OCI-LY1 (cell line): Measurements from ENCODE around the gene CFAP298.

ENCODE experiments used
- H2AFZ ChIP-seq: fragments of 200-600 bp; sonication (generic), shearing (Covaris generic); 2 replicates; pipeline ENCODE4 v1.6.0; 2014; ENCODE audit warnings: antibody characterized with exemption, mild to moderate bottlenecking, low read length
- H3F3A ChIP-seq: fragments of 200-600 bp; sonication (generic), shearing (Covaris generic); 2 replicates; pipeline ENCODE4 v1.6.0; 2014; ENCODE audit warnings: mild to moderate bottlenecking, antibody characterized with exemption, low read length, moderate library complexity; ENCODE audit not compliant: insufficient read depth
- H3K27ac ChIP-seq: fragments of 200-600 bp; sonication (generic); 2 replicates; pipeline ENCODE4 v1.5.1; 2014; ENCODE audit warnings: low read length, mixed run types, mild to moderate bottlenecking, low read depth; ENCODE audit not compliant: poor library complexity, severe bottlenecking
- H3K27me3 ChIP-seq: fragments of 200-600 bp; sonication (generic); 2 replicates; pipeline ENCODE4 v1.6.0; 2014; ENCODE audit warnings: antibody characterized with exemption, mild to moderate bottlenecking, low read length, moderate library complexity; ENCODE audit not compliant: insufficient read depth
- H3K36me3 ChIP-seq: fragments of 200-600 bp; sonication (generic); 2 replicates; pipeline ENCODE4 v1.6.1; 2014; ENCODE audit warnings: mild to moderate bottlenecking, antibody characterized with exemption, low read length, moderate library complexity, mixed read lengths; ENCODE audit not compliant: insufficient read depth
- H3K4me1 ChIP-seq: fragments of 200-600 bp; sonication (generic); 2 replicates; pipeline ENCODE4 v1.5.1; 2014; ENCODE audit warnings: mild to moderate bottlenecking, low read length, moderate library complexity; ENCODE audit not compliant: insufficient read depth, severe bottlenecking
- H3K4me2 ChIP-seq: fragments of 200-600 bp; sonication (generic), shearing (Covaris generic); 2 replicates; pipeline ENCODE4 v1.6.1; 2014; ENCODE audit warnings: low read length
- H3K4me3 ChIP-seq: fragments of 200-600 bp; sonication (generic); 2 replicates; pipeline ENCODE4 v1.5.1; 2014; ENCODE audit warnings: low read length, low read depth, mild to moderate bottlenecking, mixed read lengths; ENCODE audit not compliant: poor library complexity, severe bottlenecking
- H3K79me2 ChIP-seq: fragments of 200-600 bp; shearing (Covaris generic); 2 replicates; pipeline ENCODE4 v1.6.1; 2016; ENCODE audit warnings: mixed run types, low read length, mixed read lengths; ENCODE audit not compliant: insufficient read depth
- H3K9ac ChIP-seq: fragments of 200-600 bp; sonication (generic), shearing (Covaris generic); 2 replicates; pipeline ENCODE4 v1.6.1; 2014; ENCODE audit warnings: mild to moderate bottlenecking, low read length, mixed read lengths
- H3K9me2 ChIP-seq: fragments of 200-600 bp; sonication (generic), shearing (Covaris generic); 2 replicates; pipeline ENCODE4 v1.6.1; 2014; ENCODE audit warnings: low read depth, mild to moderate bottlenecking, low read length, mixed read lengths
- H3K9me3 ChIP-seq: fragments of 200-600 bp; shearing (Covaris generic); 2 replicates; pipeline ENCODE4 v1.6.1; 2014; ENCODE audit warnings: low read length, mixed read lengths
- H4K20me1 ChIP-seq: fragments of 200-600 bp; sonication (generic), shearing (Covaris generic); 2 replicates; pipeline ENCODE4 v1.6.0; 2016; ENCODE audit warnings: mild to moderate bottlenecking, low read length; ENCODE audit not compliant: insufficient read depth
- EZH2 ChIP-seq: fragments of 200-600 bp; sonication (generic), shearing (Covaris generic); IDR thresholded peaks from 2 replicates; pipeline ENCODE4 v1.8.0; 2017; ENCODE audit warnings: borderline replicate concordance, mixed run types, mild to moderate bottlenecking, antibody characterized with exemption, low read length, moderate library complexity, mixed read lengths
- TF ChIP-seq, protein P1 (sequence below): fragments of 200-600 bp; sonication (generic), shearing (Covaris generic); IDR thresholded peaks from 2 replicates; pipeline ENCODE4 v1.5.1; 2017; ENCODE audit warnings: mild to moderate bottlenecking, antibody characterized with exemption, low read length, moderate library complexity, mixed read lengths

Gene CFAP298

GRCh38 chr21:32560896-32561295, 51.3 kb downstream of the CFAP298 start:
- Histone ChIP-seq H3K9me3 (peaks cover 6% of the 10 kb centered on the region), H3K9ac (no peak overlapping the region), H2AFZ (no peak overlapping the region), H3K36me3 (no peaks in the 10 kb centered on the region), H4K20me1 (no peaks in the 10 kb centered on the region), H3K9me2 (no peaks in the 10 kb centered on the region), H3K27ac (no peak overlapping the region), H3F3A (no peaks in the 10 kb centered on the region), H3K79me2 (no peaks in the 10 kb centered on the region), H3K27me3 (no peaks in the 10 kb centered on the region), H3K4me3 (no peak overlapping the region), H3K4me1 (no peaks in the 10 kb centered on the region), H3K4me2 (no peak overlapping the region)
- TF ChIP-seq, protein P1, sequence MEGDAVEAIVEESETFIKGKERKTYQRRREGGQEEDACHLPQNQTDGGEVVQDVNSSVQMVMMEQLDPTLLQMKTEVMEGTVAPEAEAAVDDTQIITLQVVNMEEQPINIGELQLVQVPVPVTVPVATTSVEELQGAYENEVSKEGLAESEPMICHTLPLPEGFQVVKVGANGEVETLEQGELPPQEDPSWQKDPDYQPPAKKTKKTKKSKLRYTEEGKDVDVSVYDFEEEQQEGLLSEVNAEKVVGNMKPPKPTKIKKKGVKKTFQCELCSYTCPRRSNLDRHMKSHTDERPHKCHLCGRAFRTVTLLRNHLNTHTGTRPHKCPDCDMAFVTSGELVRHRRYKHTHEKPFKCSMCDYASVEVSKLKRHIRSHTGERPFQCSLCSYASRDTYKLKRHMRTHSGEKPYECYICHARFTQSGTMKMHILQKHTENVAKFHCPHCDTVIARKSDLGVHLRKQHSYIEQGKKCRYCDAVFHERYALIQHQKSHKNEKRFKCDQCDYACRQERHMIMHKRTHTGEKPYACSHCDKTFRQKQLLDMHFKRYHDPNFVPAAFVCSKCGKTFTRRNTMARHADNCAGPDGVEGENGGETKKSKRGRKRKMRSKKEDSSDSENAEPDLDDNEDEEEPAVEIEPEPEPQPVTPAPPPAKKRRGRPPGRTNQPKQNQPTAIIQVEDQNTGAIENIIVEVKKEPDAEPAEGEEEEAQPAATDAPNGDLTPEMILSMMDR: no peak
- no peak for TF ChIP-seq EZH2

DNA sequence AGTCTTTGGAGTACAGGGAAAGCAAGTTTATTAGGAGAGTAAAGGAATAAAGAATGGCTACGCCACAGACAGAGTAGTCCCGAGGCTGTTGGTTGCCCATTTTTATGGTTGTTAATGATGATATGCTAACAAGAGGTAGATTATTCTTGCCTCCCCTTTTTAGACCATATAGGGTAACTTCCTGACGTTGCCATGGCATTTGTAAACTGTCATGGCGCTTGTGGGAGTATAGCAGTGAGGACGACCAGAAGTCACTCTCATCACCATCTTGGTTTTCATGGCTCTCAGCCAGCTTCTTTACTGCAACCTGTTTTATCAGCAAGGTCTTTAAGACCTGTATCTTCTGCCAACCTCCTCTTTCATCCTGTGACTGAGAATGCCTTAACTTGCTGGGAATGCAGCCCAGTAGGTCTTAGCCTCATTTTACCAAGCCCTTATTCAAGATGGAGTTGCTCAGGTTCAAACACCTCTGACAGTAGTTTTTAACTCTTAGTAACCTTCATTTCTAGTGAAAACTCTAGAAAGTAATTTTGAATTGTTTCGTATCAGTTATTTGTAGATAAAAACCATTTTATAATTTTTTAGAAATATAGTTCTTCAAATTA, 53.1 kb downstream of the CFAP298 start:
- Histone ChIP-seq H3K79me2 (no peaks in the 10 kb centered on the region), H3K9ac (no peak overlapping the region), H3K27ac (no peak overlapping the region), H3F3A (no peaks in the 10 kb centered on the region), H3K36me3 (no peaks in the 10 kb centered on the region), H3K4me2 (no peak overlapping the region), H4K20me1 (no peaks in the 10 kb centered on the region), H2AFZ (no peak overlapping the region), H3K9me2 (no peaks in the 10 kb centered on the region), H3K27me3 (no peaks in the 10 kb centered on the region), H3K4me1 (no peaks in the 10 kb centered on the region), H3K4me3 (no peak overlapping the region), H3K9me3 (no peaks in the 10 kb centered on the region)
- TF ChIP-seq, protein P1: no peak
- TF ChIP-seq EZH2: no peak

- no peaks in the 10 kb centered on the region for H3K79me2 ChIP-seq
- H3K4me1 ChIP-seq: no peaks in the 10 kb centered on the region
- H4K20me1 ChIP-seq: no peaks in the 10 kb centered on the region
- H3K9me2 ChIP-seq: no peaks in the 10 kb centered on the region
- H3K9ac ChIP-seq: no peak overlapping the region
- H3K27ac ChIP-seq: no peak overlapping the region
- H2AFZ ChIP-seq: no peak overlapping the region
- H3K4me3 ChIP-seq: no peak overlapping the region
- H3F3A ChIP-seq: no peaks in the 10 kb centered on the region
- H3K4me2 ChIP-seq: no peak overlapping the region
- no peaks in the 10 kb centered on the region for H3K27me3 ChIP-seq
- no peak for TF ChIP-seq EZH2
- TF ChIP-seq, protein P1: no peak
- no peaks in the 10 kb centered on the region for H3K36me3 ChIP-seq
- H3K9me3 ChIP-seq: no peaks in the 10 kb centered on the region
Observed at GRCh38 chr21:32558106-32558505, 54.1 kb downstream of the CFAP298 start.
